B cell (primary cell): Measurements from ENCODE around the gene POLL.

Experiments used
- EZH2 ChIP-seq: IDR thresholded peaks from 2 replicates; pipeline ENCODE4 v1.6.1; 2012; ENCODE audit warnings: borderline replicate concordance, low read depth, mild to moderate bottlenecking, moderate library complexity, low read length; ENCODE audit not compliant: insufficient read depth, poor library complexity, severe bottlenecking
- TF ChIP-seq, protein P1 (sequence below): fragments of 200-600 bp; IDR thresholded peaks from one replicate; pipeline ENCODE4 v1.8.0; 2022; ENCODE audit warnings: antibody characterized with exemption, mild to moderate bottlenecking

GRCh38 chr10:101566333-101567164 lies 21.5 kb downstream of the POLL start:
- TF ChIP-seq EZH2, result no peak
- TF ChIP-seq, protein P1, sequence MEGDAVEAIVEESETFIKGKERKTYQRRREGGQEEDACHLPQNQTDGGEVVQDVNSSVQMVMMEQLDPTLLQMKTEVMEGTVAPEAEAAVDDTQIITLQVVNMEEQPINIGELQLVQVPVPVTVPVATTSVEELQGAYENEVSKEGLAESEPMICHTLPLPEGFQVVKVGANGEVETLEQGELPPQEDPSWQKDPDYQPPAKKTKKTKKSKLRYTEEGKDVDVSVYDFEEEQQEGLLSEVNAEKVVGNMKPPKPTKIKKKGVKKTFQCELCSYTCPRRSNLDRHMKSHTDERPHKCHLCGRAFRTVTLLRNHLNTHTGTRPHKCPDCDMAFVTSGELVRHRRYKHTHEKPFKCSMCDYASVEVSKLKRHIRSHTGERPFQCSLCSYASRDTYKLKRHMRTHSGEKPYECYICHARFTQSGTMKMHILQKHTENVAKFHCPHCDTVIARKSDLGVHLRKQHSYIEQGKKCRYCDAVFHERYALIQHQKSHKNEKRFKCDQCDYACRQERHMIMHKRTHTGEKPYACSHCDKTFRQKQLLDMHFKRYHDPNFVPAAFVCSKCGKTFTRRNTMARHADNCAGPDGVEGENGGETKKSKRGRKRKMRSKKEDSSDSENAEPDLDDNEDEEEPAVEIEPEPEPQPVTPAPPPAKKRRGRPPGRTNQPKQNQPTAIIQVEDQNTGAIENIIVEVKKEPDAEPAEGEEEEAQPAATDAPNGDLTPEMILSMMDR, result no peak
